Tibial artery (tissue), 4 donors: ENCODE results near the gene VPS13D.

Experiments used
- DNase-seq, 2 donors: peaks; one replicate each; pipeline ENCODE4 v3.0.0-alpha.2; 2019
- H3K27ac ChIP-seq, 2 donors: fragments of 200-600 bp; sonication (generic) in 1 of 2; 1 replicate in 1 of 2; 2 replicates in 1 of 2; pipeline ENCODE4 v1.5.1; 2018 to 2019; ENCODE audit warnings: mild to moderate bottlenecking in 1 of 2
- H3K27me3 ChIP-seq, 2 donors: fragments of 200-600 bp; sonication (generic) in 1 of 2; one replicate each; pipeline versions ENCODE4 v1.5.1 to v1.6.0; 2016 to 2019
- H3K36me3 ChIP-seq, 3 donors: fragments of 200-600 bp; sonication (generic) in 2 of 3; one replicate each; pipeline ENCODE4 v1.5.1; 2016 to 2019; ENCODE audit warnings: mild to moderate bottlenecking in 2 of 3
- H3K4me1 ChIP-seq, 4 donors: fragments of 200-600 bp; sonication (generic) in 2 of 4; 1 replicate in 3 of 4; 2 replicates in 1 of 4; pipeline ENCODE4 v1.5.1; 2016 to 2019
- H3K4me3 ChIP-seq, 2 donors: fragments of 200-600 bp; sonication (generic) in 1 of 2; 1 replicate in 1 of 2; 2 replicates in 1 of 2; pipeline ENCODE4 v1.5.1; 2018 to 2019; ENCODE audit warnings: mild to moderate bottlenecking in 2 of 2
- H3K9me3 ChIP-seq, 3 donors: fragments of 200-600 bp; sonication (generic) in 1 of 3; one replicate each; pipeline ENCODE4 v1.5.1; 2016 to 2019
- CTCF ChIP-seq, 2 experiments: fragments of 200-600 bp in 1 of 2; fragments of 450-650 bp in 1 of 2; IDR thresholded peaks; one replicate each; pipeline ENCODE4 v1.5.1; 2017 to 2019; ENCODE audit warnings: antibody characterized with exemption in 2 of 2, mild to moderate bottlenecking in 1 of 2, moderate library complexity in 1 of 2
- intact Hi-C: fragments of 100-400 bp; cut with DNase I; formaldehyde crosslinking; loops from one replicate; pipeline ENCODE4 v1.15.0; 2023; ENCODE audit warnings: low total_unique reads

Gene VPS13D

GRCh38 chr1:12200208-12200607, 29.6 kb upstream of the VPS13D start:
- TF ChIP-seq CTCF (IDR thresholded peaks at IDR 0.05), result no peak
- H3K9me3 ChIP-seq, result no peaks in the 10 kb centered on the region
- H3K27ac ChIP-seq, result no peak overlapping the region
- intact Hi-C loops, result loop anchor here (10.0 kb wide), 1 partner anchor 365 kb away; no protein-coding TSS in a partner anchor
- DNase-seq, result no peak
- H3K36me3 ChIP-seq, result peaks cover 0 to 17% (median 4%) of the 10 kb centered on the region in 3 donors
- H3K4me1 ChIP-seq, result no peaks in the 10 kb centered on the region
- H3K4me3 ChIP-seq, result no peak overlapping the region
- H3K27me3 ChIP-seq, result peaks cover 0 to 13% of the 10 kb centered on the region in 2 donors

GRCh38 chr1:12201352-12202189, 28.3 kb upstream of the VPS13D start:
- no peak for DNase-seq
- Histone ChIP-seq H3K27ac (no peak overlapping the region), H3K9me3 (no peaks in the 10 kb centered on the region), H3K27me3 (peaks cover 0 to 13% of the 10 kb centered on the region in 2 donors), H3K36me3 (peaks cover 0 to 17% (median 0%) of the 10 kb centered on the region in 3 donors), H3K4me3 (no peak overlapping the region), H3K4me1 (no peaks in the 10 kb centered on the region)
- no peak for TF ChIP-seq CTCF (IDR thresholded peaks at IDR 0.05)
- intact Hi-C loops, result loop anchor here (10.0 kb wide), 1 partner anchor 367 kb away; no protein-coding TSS in a partner anchor

- H3K36me3 ChIP-seq, result peaks cover 0 to 17% (median 0%) of the 10 kb centered on the region in 3 donors
- intact Hi-C loops, result loop anchor here (10.0 kb wide), 1 partner anchor 367 kb away; no protein-coding TSS in a partner anchor
- DNase-seq, result no peak
- peaks cover 0 to 13% of the 10 kb centered on the region in 2 donors for H3K27me3 ChIP-seq
- no peaks in the 10 kb centered on the region for H3K4me1 ChIP-seq
- H3K9me3 ChIP-seq, result no peaks in the 10 kb centered on the region
- TF ChIP-seq CTCF (IDR thresholded peaks at IDR 0.05), result no peak
- no peak overlapping the region for H3K4me3 ChIP-seq
- no peak overlapping the region for H3K27ac ChIP-seq
These were observed 27.7 kb upstream of the VPS13D start for GRCh38 chr1:12202190-12202497.

GRCh38 chr1:12202577-12202976, 27.3 kb upstream of the VPS13D start:
- no peak overlapping the region for H3K27ac ChIP-seq
- DNase-seq, result no peak
- no peak for TF ChIP-seq CTCF (IDR thresholded peaks at IDR 0.05)
- peaks cover 0 to 13% of the 10 kb centered on the region in 2 donors for H3K27me3 ChIP-seq
- no peak overlapping the region for H3K4me3 ChIP-seq
- peaks cover 0 to 17% (median 0%) of the 10 kb centered on the region in 3 donors for H3K36me3 ChIP-seq
- H3K4me1 ChIP-seq, result no peaks in the 10 kb centered on the region
- H3K9me3 ChIP-seq, result no peaks in the 10 kb centered on the region
- intact Hi-C loops, result loop anchor here (10.0 kb wide), 1 partner anchor 368 kb away; no protein-coding TSS in a partner anchor

GRCh38 chr1:12203216-12204007, 26.4 kb upstream of the VPS13D start:
- H3K27me3 ChIP-seq, result peaks cover 0 to 13% of the 10 kb centered on the region in 2 donors
- H3K4me1 ChIP-seq, result no peaks in the 10 kb centered on the region
- no peaks in the 10 kb centered on the region for H3K9me3 ChIP-seq
- DNase-seq, result no peak
- H3K4me3 ChIP-seq, result no peak overlapping the region
- intact Hi-C loops, result loop anchor here (10.0 kb wide), 1 partner anchor 369 kb away; no protein-coding TSS in a partner anchor
- H3K36me3 ChIP-seq, result peaks cover 0 to 17% (median 0%) of the 10 kb centered on the region in 3 donors
- no peak overlapping the region for H3K27ac ChIP-seq
- TF ChIP-seq CTCF (IDR thresholded peaks at IDR 0.05), result no peak
